NCI-H2196 (cell line): ENCODE measurements around the gene ZNF729.
"Not testable (repeated sequence)": the region's sequence is repeated elsewhere in the genome, so short reads cannot be mapped to it uniquely, and the experiment has no call there.

Source experiments
- DNase-seq: peaks from one replicate; lab custom pipeline; 2025; ENCODE audit not compliant: unreplicated experiment; lab: John Stamatoyannopoulos, UW

ZNF729 gene

GRCh38 chr19:22286151-22286810, at the start of gene ZNF729:
Gene ZNF729, plus strand, starts transcription at chr19:22286441. Its CDS starts 85 bp downstream, at chr19:22286526.
- DNase-seq: no peak

DNA sequence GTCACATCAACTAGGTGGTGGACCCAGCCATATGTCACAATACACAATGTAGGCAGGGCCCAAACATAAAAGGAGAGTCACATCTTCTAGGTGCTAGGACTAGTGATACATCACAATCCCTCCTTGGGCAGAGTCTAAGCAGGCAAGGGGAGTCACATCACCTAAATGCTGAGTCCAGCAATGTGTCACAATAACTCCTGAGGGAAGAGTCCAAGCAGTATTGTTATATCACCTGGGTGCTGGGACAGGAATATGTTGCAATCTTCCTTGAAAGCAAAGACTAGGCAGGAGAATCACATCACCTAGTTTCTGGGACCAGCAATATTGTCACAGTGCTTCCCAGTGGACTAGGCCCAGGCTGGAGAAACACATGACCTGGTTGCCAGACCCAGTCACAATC, 29.4 kb upstream of the ZNF729 start:
- DNase-seq: no peak

DNA sequence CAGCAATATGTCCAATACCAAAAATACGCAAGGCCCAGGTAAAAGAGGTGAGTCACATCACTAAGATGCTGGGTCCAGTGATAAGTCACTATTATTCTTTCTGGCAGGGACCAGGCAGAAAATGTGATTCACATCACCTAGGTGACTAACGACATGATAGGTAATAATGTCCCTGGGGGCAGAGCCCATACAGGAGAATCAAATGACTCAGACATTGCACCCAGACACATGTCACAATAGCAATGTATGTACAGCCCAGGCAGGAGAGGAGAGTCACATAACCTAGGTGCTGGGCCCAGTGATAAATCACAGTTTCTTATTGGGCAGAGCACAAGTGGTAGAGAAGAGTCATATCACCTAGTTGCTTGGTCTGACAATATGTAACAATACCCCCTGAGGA, 28.9 kb upstream of the ZNF729 start:
- DNase-seq: no peak

GRCh38 chr19:22257916-22258315, 28.3 kb upstream of the ZNF729 start:
- DNase-seq: no peak

DNA sequence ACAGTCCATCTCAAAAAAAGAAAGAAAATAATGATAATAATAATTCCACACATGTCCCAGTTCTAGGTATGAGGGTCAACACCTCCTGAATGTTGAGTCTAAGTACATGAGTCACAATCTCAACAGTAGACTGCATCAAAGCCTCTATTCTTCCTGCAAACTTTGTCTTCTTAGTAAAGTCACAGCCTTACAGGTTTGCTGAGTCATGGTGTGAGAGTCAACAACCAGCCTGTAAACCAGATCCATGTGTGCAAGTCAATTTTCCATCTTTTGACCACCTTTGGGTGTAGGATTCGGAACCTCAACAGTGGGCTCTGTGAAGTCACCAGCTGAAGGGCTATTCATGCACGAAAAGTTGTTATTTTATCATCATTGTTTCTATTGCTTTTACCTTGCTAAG, 25.7 kb upstream of the ZNF729 start:
- DNase-seq: no peak

DNA sequence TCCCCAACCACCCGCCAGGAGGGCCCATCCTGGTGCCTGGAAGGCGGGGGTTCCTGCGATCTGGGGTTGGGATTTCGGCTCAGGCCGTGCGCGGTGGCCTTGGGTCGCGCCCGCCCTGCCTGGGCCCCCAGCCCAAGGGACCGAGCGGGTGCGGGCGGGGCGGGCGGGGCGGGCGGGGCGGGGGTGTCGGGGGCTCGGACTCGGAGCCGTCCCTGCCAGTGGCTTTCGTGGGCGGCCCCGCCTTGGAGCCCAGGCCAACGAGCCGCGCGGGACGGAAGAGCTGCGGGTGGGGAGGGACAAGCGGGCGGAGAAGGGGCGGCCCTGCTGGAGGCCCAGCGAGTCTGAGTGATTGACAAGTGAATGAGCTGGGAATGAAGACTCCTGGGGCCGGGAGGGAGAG, 24.6 kb upstream of the ZNF729 start:
- no peak for DNase-seq

DNA sequence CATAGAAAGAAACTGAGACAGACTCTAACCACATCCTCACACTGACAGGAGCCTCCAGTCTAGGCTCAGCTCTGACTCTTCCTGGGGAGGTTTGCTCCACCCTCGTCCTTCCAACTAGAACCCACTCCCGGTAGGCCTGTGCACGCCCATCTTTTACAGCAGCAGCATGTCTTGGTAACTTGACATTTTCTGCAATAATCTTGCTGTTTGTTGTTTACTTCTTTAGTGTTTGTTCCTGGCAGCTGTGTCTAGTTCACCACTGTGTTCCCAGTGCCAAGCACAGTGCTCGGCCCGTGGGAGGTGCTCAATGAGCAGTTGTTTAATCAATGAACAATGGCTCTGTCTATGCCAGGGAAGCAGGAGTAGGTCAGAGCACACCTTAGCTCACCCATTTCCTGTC, 23.1 kb upstream of the ZNF729 start:
- DNase-seq: no peak

DNA sequence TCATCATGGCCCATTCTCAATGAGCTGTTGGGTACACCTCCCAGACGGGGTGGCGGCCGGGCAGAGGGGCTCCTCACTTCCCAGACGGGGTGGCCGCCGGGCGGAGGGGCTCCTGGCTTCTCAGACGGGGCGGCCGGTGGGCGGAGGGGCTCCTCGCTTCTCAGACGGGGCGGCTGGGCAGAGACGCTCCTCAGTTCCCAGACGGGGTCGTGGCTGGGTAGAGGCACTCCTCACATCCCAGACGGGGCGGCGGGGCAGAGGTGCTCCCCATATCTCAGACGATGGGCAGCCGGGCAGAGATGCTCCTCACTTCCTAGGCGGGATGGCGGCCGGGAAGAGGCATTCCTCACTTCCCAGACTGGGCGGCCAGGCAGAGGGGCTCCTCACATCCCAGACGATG, 35.3 kb downstream of the ZNF729 start:
- not testable (repeated sequence) for DNase-seq

- no peak for DNase-seq
Observed at GRCh38 chr19:22326219-22326618, 40.0 kb downstream of the ZNF729 start.

DNA sequence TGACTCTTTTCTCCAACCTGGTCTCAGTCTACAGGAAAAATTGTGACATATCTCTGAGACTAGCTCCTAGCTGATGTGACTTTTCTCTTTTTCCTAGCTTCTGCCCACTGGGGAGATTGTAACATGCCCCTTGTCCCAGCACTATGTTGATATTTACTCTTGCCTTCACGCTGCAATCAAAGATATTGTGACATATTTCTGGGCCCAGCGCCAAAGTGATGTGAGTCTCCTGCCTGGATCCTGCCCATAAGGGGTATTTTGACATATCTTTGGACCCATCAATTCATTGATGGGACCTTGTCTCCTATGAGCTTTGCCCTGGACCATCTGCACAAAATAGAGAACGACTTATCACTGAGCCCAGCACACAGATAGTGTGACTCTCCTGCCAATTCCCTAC, 41.1 kb downstream of the ZNF729 start:
- DNase-seq: no peak

- DNase-seq: no peak
Observed at GRCh38 chr19:22331521-22331920, 45.3 kb downstream of the ZNF729 start.

DNA sequence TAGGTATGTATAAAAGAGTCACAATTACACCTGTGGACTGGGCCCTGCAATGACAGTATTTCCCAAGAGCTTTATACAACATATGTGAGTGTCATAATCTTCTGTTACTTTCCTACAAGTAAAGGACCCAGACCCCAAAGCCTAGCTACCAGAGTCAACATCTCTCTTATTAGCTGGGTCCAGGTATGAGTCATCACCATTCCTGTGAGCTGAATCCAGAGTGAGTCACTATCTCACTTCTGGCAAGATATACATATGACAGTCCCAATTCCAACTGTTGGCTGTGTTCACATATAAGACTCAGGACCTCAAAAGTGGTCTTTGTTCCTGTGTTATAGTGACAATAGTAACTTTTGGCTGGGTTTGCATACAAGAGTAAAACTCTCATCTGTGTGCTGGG, 46.7 kb downstream of the ZNF729 start:
- no peak for DNase-seq

- no peak for DNase-seq
Observed at GRCh38 chr19:22335716-22336115, 49.5 kb downstream of the ZNF729 start.

DNA sequence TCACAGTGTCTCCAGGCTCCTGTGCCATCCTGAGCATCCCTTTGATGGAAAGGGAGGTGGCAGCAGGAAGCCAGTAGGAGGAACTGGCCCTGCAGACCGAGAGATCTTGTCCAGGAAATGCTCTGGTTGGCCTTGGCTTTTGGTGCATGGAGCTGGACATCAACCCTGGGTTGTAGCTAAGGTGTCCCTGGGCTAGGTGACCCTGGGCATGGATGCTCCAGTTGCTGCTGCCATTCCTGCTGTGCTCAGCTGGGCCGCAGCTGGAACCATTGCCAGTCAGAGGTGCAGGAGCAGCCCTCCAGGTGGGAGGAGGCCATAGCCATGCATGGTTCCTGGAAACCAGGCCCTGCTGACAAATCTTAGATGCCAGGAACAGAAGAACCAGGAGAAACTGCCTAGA, 68.4 kb downstream of the ZNF729 start:
- no peak for DNase-seq
